Keratinocyte (primary cell): ENCODE results near the gene HOXA6.

Experiments used
- CTCF ChIP-seq, 3 experiments: IDR thresholded peaks in 1 of 3; conservative IDR thresholded peaks in 1 of 3; optimal IDR thresholded peaks in 1 of 3; 2 replicates in 2 of 3; 3 replicates in 1 of 3; pipeline versions ENCODE3 to v1.5.1; 2011; ENCODE audit warnings: low read length in 3 of 3, mild to moderate bottlenecking in 3 of 3, moderate library complexity in 2 of 3, control low read depth in 1 of 3, inconsistent platforms in 1 of 3; ENCODE audit not compliant: insufficient read depth in 2 of 3; ENCODE audit errors: extremely low read depth in 1 of 3
- EZH2 ChIP-seq: IDR thresholded peaks from one replicate; pipeline ENCODE4 v1.6.1; 2012; ENCODE audit warnings: inconsistent platforms, mild to moderate bottlenecking, low read length, moderate library complexity

GRCh38 chr7:27124902-27125689 lies 22.5 kb downstream of the HOXA6 start:
- no peak for TF ChIP-seq EZH2
- no peak for TF ChIP-seq CTCF (optimal IDR thresholded peaks at IDR 0.05 in 1 of 3, IDR thresholded peaks at IDR 0.05 in 1 of 3, conservative IDR thresholded peaks at IDR 0.05 in 1 of 3; ENCODE audit: extremely low read depth in 1 of 3, insufficient read depth in 2 of 3, low read length in 3 of 3)
